HL-60/S4 treated with retinoic acid at 250 ng/mL for 4 days and 3 days (cell line): ENCODE measurements around the gene TCF12.
"Not testable (repeated sequence)": the region's sequence is repeated elsewhere in the genome, so short reads cannot be mapped to it uniquely, and the experiment has no call there.

Experiments
- in situ Hi-C: fragments of 300-500 bp; cut with MboI; formaldehyde crosslinking; loops from 2 replicates; pipeline ENCODE4 v1.7.0; 2022; ENCODE audit warnings: low sequenced_read_pairs

Gene TCF12

DNA sequence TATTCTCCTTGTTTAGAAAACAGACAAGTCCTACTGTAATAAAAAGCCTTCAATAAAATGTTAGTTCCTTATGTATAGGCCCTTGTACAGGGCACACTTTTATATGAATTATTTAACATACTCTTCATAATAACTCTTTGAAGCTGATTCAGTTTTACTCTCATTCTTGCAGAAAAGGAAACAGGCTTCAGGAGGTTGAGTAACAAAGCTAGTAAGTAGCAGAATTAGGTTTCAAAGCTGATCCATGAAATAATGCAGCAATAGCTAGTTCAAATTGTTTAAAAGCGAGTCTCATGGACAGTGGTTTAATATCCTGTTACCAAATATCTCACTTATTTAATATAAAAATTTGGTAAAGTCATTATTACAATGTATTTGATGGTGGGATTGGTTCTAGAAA is 25.0 kb downstream of the TCF12 start:
- in situ Hi-C loops = no loop called here

DNA sequence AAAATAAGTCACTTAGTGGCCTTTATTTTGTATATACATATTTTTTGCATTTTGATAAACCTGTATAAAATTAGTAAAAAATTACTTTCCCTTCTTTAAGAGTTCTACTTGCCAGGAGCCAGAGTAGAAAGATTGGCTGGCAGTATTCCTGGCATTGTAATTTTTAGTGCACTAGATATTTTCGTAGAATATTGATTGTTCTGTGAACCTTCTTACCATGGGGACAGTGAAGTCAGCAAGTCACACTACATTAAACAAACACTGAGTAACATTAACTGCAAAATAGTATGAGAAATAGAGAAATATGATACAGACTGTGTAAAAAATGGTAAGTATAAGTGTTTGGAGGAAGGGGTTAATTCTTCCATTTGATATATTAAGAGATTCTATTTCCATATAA is 26.0 kb downstream of the TCF12 start:
- in situ Hi-C loops = no loop called here

DNA sequence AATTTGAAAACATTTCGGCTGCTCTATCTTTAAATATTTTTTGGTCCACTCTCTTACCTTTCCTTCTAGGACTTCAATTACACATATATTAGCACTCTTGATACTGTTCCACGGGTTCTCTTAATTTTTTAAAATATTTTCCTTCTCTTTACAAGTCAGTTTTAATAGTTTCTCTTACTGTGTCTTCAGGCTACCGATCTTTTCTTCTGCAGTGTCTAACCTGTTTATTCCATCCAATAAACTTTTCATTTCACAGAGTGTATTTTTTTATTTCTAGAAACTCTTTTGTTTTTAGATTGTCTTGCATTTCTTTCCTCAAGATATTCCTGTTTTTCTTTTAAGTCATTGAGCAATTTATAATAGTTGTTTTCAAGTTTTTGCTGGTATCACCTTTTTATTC is 27.7 kb downstream of the TCF12 start:
- in situ Hi-C loops = no loop called here

DNA sequence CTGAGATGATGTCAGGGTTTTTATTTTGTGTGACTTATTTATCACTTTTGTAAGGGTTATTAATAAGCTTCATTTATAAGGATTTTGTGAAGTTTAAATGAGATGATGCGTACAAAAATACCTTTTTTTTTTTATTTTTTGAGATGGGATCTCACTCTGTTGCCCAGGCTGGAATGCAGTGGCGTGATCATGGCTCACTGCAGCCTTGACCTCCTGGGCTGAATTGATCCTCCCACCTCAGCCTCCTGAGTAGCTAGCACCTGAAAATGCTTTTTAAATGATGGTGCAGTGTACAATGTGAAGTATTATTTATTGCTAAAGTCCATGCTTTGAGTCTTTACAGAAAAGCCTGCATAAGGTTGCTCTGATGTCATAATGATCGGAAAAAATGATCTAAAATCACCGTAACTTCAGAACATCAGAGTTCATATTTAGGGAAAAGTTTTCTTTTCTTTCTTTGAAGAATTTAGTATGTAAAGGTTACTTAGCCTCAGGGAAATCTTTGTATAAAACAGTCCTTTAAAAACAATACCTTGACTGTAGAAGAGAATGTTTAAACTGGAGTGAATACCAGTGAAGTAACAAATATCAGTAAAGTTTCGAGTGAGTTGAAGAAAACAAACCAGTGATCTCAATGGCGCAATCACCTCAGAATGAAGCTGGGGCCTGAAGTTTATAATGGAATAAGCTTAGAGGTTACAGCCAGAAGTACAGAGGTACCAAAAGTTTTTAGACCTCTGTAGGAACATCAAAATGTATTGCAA is 29.7 kb downstream of the TCF12 start:
- in situ Hi-C loops = no loop called here

DNA sequence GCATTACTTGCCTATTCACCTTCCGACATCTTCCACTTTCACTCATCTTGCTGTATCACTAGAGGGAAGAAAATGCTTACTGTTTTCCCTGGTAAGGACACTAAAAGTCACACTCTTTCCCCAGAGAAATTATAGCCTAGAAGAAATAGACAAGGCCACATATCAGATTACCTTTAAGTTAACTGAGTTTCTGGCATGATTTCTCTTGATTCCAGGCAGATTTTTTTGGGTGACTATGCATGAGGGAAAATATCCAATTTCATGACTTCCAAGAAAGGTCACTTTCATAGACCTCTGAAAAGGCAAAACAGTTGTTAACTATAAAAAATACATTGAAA is 30.3 kb downstream of the TCF12 start:
- in situ Hi-C loops = no loop called here

DNA sequence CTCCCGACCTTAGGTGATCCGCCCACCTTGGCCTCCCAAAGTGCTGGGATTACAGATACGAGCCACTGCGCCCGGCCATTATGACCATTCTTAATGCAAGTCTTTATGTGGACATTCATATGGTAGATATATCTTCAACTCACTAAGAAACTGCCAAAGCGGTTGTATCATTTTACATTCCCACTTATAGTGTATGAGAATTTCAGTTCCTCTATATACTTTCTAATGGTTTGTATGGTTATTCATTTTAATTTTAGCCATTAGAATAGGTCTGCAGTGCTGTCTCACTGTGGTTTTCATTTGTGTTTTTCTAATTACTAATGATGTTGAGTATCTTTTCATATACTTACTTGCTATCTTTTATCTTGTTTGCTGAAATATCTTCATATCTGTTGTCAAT is 32.5 kb downstream of the TCF12 start:
- in situ Hi-C loops = no loop called here

DNA sequence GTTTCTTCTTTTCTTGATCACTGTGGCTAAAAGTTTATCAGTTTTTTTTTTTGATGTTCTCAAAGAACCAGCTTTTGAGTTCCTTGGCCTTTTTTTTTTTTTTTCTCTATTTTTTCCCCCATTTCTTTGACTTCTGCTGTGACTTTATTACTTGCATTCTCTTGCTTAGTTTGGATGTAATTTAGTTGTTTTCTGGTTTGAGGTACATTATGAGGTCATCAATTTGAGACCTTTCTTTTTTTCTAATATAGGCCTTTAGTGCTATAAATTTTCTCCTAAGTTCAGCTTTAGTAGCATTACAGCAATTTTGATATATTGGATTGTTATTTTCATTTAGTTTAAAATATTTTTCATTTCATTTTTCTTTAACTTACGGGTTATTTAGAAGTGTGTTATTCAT is 35.3 kb downstream of the TCF12 start:
- in situ Hi-C loops = no loop called here

DNA sequence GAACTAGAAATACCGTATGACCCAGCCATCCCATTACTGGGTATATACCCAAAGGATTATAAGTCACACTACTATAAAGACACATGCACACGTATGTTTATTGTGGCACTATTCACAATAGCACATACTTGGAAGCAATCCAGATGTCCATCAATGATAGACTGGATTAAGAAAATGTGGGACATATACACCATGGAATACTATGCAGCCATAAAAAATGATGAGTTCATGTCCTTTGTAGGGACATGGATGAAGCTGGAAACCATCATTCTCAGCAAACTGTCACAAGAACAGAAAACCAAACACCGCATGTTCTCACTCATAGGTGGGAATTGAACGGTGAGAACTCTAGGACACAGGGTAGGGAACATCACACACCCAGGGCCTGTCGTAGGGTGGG is 36.6 kb downstream of the TCF12 start:
- in situ Hi-C loops = not testable (repeated sequence)

DNA sequence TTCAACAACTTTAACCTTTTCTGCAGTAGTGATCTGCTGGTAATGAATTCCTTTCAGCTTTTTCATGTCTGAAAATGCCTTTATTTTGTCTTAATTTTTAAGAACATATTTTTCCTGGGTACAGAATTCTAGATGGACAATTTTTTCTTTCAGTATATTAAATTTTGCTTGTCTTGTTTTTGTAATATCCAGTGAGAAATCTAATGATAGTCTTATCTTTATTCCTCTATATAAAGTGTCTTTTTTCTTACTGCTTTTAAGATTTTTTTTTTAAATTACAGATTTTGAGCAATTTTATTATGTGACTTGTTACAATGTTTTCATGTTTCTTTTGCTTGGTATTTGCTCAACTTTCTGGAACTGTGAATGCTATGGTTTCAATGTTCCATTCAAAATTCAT is 38.1 kb downstream of the TCF12 start:
- in situ Hi-C loops = no loop called here

DNA sequence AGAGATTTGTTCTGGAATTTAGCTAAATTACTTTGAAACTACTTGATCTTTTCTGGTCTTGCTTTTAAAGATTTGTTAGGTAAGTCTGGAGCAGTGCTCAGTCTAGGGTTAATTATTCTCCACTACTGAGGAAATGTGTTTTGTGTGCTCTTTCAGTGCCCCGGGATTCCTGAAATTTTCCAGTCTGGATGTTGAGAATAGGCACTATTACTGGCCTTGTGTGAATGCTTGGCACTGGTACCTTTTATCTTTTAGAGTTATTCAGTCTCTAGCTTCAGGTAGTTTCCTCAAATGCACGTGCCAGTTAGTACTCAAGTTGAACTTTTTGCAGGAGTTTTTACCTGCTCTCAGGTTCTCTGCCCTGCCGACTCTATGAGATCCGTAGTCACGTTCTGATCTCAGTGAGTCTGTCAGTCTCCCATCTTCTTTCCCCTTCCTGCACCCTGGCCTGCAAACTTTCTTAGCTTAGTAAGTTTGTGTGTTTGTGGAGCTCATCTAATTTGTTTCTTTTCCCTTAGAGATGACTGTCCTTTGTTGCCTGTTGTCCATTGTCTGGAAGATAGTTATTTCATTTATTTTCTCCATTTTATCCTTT is 39.5 kb downstream of the TCF12 start:
- in situ Hi-C loops = no loop called here

DNA sequence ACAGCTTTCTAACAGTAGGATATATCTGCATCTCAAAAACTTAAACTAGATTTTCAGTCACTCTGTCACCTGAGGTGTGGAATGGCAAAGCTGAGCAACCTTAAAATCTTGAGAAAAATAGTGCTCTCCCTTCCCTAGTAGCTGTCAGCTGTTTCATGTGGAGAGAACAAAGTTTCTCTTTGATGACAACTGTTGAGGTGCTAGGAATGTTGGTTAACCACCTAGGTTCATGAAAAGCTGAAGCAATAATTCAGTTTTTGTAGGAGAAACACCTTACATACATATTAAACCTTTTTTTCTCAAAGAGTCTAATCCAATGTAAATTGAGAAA is 40.8 kb downstream of the TCF12 start:
- in situ Hi-C loops = no loop called here

DNA sequence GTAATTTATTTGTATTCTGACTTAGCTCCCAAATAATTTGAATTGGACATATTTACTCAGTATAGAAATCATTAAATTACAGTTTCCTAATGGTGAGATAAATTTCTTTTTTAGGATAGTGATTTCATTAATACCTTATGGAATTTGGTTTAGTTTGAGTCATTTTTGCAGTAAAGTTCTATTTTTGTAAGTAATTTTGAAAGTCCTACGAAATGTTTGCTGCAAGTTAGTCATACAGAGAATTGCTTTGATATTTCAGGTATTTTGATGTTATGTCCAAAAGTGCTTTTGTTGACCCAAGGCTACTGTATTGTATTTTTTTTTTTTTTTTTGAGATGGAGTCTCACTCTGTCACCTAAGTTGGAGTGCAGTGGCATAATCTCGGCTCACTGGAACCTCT is 41.7 kb downstream of the TCF12 start:
- in situ Hi-C loops = no loop called here

DNA sequence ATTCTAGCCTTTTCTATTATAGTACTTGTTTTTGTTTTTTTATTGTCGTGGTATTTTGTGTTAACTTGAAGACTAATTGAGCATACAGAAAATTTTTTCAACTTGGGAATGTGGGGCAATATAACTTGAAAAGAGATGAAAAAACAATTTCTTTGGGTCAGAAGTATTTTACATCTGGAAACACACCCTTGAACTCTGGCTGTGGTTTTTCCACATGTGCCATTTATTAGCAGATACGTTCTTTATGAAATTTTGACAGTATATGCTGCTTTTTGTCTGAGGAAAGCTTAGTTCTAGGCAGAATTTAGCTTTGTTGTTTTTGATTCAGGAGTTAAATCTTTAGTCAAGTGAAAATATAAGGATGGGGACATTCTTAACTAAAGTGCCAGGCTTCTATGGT is 44.7 kb downstream of the TCF12 start:
- in situ Hi-C loops = no loop called here

DNA sequence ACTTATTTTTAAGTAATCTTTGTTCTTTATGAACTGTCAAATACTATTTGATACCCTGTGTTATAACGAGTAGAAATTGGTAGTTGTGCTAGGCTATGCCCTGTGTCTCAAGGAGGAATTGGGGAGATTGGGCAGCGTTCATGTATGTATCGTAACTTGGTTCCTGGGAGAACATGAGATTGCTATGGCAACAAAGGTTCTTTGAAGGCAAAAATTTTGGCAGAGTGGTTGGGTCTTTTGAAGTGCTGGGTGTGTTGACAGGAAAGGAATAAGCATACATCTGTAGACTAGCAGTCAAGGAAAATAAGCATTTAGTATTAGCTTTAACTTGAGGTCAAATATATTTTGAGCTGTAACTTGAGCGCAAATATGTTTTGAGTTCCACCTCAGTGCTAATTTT is 45.3 kb downstream of the TCF12 start:
- in situ Hi-C loops = no loop called here

DNA sequence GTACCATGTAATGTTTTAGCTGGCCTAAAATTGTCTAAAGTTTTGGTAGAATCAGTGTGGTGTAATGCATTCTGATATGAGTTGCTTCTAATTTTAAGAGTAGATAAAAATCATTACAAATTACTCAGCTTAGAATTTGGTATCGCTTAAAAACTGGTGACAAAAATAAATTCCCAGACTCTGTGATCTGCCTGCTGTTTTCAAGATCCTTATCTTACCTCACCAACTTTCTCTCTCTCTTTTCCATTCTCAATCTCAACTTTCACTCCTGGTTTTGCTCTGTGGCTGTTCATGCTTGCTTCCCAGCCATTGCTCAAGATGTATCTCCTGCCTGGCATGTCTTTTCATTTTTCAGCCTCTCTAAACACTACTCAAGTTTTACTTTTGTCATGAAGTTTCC is 45.7 kb downstream of the TCF12 start:
- in situ Hi-C loops = no loop called here

DNA sequence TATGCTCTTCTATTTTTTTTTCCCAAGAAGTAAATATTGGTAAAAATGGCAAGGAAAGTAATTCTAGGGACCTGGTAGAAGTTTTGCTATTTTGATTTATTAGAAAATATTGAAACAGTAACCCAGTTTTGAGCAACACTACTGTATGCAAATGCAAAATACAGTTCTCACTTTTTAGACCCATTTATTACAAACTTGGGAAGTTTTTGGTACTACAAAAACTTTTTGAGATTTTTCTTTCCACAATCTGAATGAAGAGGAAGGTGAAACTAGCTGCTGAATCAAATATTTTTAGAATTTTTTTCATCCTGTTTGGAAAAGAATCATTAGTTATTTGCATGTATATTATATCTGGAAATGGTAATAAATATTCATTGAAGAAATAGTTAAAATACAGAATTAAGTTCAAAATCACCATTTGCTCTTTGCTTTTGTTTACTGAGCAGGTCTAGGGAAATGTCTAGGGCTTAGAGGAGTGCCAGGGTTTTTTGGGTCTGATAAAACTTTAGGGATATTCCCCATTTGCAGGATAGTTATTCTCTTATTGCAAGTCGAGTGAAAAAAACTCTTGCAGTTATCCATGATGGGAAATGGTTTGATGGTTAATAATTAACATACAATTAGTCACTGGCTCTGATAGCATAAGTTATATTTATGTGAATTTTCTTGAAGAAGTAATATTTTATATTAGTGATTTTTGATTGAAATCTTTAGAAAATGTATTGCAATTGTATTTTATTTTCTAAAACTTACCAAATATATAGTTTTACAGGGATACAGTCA is 47.0 kb downstream of the TCF12 start:
- in situ Hi-C loops = no loop called here

DNA sequence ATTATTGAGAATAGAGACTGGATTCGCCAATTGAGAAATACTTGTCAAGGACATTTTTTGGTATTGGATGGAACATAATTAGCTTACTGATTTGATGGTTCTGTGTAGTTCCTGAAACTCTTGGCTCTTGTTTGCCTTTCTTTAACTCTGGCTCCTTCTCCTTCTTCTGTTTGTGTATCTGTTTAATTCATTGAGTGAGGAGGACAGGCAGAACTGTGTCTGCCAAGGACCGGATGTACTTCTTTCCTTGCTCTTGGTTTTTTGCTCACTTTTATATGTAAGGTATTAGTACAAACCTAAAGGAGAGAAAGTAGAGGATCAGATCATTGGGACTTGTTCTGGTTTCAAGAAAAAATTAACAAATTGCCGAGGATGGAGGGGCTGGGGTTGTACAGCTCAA is 48.9 kb downstream of the TCF12 start:
- in situ Hi-C loops = no loop called here

DNA sequence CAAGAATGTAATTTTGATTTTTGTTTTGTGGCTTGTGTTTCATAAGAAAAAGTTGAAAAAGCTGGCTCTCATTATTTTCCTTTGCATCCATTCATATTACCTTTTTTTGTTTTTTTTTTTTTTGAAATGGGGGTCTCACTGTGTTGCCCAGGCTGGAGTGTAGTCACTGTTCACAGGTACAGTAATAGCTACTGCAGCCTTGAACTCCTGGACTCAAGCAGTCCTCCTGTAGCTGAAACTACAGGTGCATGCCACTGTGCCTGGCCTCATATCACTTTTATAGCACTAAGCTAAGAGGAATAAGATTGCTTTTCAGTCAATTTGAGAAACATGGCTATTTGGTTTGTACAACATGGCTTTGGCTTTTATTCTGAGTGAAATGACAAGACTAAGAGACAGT is 49.8 kb downstream of the TCF12 start:
- in situ Hi-C loops = no loop called here

DNA sequence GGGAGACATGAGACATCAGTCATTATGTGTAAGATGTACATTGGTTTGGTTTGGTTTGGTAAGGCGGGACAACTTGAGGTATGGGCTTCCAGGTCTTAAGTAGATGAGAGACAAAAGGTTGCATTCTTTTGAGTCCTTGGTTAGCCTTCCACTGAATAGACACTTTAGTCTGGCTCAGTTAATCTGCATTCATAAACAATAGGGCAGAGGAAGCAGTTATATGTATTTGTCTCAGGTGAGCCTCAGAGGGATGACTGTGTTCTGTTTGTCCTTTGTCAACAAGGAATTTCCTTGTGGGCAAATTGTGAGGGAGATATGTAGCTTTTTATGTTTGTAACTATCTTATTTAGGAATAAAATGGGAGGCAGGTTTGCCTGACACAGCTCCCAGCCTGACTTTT is 50.4 kb downstream of the TCF12 start:
- in situ Hi-C loops = no loop called here

DNA sequence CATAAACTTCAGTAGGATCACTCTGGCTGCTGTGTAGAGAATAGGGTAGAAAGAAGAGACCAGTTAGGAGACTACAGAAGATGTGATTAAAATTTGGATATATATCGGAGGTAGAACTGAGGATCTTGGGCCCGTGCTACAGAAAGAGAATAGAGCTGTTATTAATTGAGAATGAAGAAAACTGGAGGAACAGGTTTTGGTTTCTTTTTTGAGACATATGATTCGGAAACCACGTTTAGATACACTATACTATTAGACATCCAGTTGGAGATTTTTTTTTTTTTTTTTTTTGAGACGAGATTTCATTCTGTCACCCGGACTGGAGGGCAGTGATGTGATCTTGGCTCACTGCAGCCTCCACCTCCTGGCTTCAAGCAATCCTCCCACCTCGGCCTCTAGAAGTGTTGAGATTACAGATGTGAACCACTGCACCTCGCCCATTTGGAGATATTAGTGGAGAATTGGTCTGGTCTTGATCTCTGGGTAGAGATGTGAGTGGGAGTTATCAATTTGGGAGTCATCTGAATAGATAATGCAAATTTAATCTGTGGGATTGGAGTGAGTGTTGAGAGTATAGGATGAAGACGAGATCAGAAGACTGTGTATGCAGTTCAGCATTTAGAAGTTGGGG is 50.9 kb downstream of the TCF12 start:
- in situ Hi-C loops = no loop called here

DNA sequence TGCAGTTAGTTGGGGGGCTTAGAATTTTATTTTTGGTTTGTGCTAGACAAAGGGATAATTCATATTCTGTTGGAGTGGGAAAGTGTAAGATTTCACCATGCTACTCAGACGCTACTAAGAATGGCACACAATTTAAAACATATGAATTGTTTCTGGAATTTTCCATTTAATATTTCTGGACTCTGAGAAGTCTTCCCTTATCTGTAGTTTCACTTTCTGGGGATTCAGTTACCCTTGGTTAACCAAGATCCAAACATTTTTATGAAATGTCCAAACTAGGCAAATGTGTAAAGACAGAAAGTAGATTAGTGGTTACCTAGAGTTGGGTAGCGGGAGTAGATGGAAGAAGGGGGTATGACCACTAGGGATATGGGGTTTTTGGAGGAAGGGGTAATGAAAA is 53.1 kb downstream of the TCF12 start:
- in situ Hi-C loops = no loop called here

DNA sequence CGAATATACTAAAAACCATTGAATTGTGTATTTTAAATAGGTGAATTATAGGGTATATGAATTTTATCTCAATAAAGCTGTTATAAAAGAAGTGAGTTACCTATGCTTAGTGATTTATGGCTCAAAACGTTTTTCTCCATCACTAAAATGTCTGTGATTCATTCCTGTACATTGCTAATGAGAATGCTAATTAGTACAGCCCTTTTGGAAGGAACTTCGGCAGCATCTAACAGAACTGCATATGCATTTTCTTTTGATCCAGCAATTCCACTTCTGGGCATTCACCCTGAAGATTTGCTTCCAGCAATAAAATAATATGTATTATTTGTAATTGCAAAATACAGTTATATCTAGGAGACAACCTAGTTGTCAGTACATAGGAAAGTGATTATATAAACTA is 53.6 kb downstream of the TCF12 start:
- in situ Hi-C loops = no loop called here
